BLaER1 (cell line): Measurements from ENCODE around the gene SPCS2.
"Not testable (repeated sequence)": the region's sequence is repeated elsewhere in the genome, so short reads cannot be mapped to it uniquely, and the experiment has no call there.

Source experiments
- H3K27ac ChIP-seq: shearing (Covaris generic); formaldehyde crosslinking; 2 replicates; pipeline ENCODE4 v1.8.1; 2022
- H3K27me3 ChIP-seq: shearing (Covaris generic); formaldehyde crosslinking; 2 replicates; pipeline ENCODE4 v1.8.1; 2022
- H3K36me3 ChIP-seq: shearing (Covaris generic); formaldehyde crosslinking; 2 replicates; pipeline ENCODE4 v1.8.1; 2022
- H3K4me1 ChIP-seq: shearing (Covaris generic); formaldehyde crosslinking; 2 replicates; pipeline ENCODE4 v1.8.1; 2022
- H3K4me2 ChIP-seq: shearing (Covaris generic); formaldehyde crosslinking; 2 replicates; pipeline ENCODE4 v1.8.1; 2022
- H3K4me3 ChIP-seq: shearing (Covaris generic); formaldehyde crosslinking; 2 replicates; pipeline ENCODE4 v1.8.1; 2022
- H3K9ac ChIP-seq: shearing (Covaris generic); formaldehyde crosslinking; 2 replicates; pipeline ENCODE4 v1.8.1; 2022
- H3K9me3 ChIP-seq: shearing (Covaris generic); formaldehyde crosslinking; 2 replicates; pipeline ENCODE4 v1.8.1; 2022
- H4K20me1 ChIP-seq: shearing (Covaris generic); formaldehyde crosslinking; 2 replicates; pipeline ENCODE4 v1.8.1; 2022
- Cebpa-rat ChIP-seq: shearing (Covaris generic); IDR thresholded peaks from 2 replicates; pipeline ENCODE4 v1.8.1; 2022

The SPCS2 gene

GRCh38 chr11:74957937-74958629 is 9.0 kb downstream of the SPCS2 start:
- H3K36me3 ChIP-seq, result peaks cover 69% of the 10 kb centered on the region
- H3K9ac ChIP-seq, result no peak overlapping the region
- H3K27me3 ChIP-seq, result no peaks in the 10 kb centered on the region
- no peak for TF ChIP-seq Cebpa-rat
- H4K20me1 ChIP-seq, result peaks cover 96% of the 10 kb centered on the region
- H3K9me3 ChIP-seq, result no peaks in the 10 kb centered on the region; the same call in 1 of the 2 replicates
- H3K4me3 ChIP-seq, result no peak overlapping the region
- no peak overlapping the region for H3K4me2 ChIP-seq
- H3K4me1 ChIP-seq, result peaks cover 33% of the 10 kb centered on the region
- no peak overlapping the region for H3K27ac ChIP-seq

- H3K9ac ChIP-seq, H3K27me3 ChIP-seq, H3K27ac ChIP-seq, H3K4me2 ChIP-seq, H3K4me3 ChIP-seq, H3K9me3 ChIP-seq: not testable (repeated sequence)
- Histone ChIP-seq H3K36me3 (peaks cover 76% of the 10 kb centered on the region), H3K4me1 (peaks cover 18% of the 10 kb centered on the region), H4K20me1 (peaks cover 96% of the 10 kb centered on the region)
Measured at GRCh38 chr11:74960128-74960527, 11.1 kb downstream of the SPCS2 start.

GRCh38 chr11:74966651-74967050 is 17.6 kb downstream of the SPCS2 start:
- peaks cover 88% of the 10 kb centered on the region for H3K36me3 ChIP-seq
- H3K9me3 ChIP-seq, result no peaks in the 10 kb centered on the region
- H3K4me3 ChIP-seq, result no peak overlapping the region
- no peaks in the 10 kb centered on the region for H3K27me3 ChIP-seq
- H3K27ac ChIP-seq, result no peak overlapping the region
- H3K9ac ChIP-seq, result no peak overlapping the region
- H4K20me1 ChIP-seq, result peaks cover 99% of the 10 kb centered on the region
- peaks cover 11% of the 10 kb centered on the region; the same call in 1 of the 2 replicates for H3K4me1 ChIP-seq
- H3K4me2 ChIP-seq, result no peak overlapping the region
- TF ChIP-seq Cebpa-rat, result no peak

- no peak for TF ChIP-seq Cebpa-rat
Measured at GRCh38 chr11:74970852-74971395, 21.9 kb downstream of the SPCS2 start.

GRCh38 chr11:74971424-74971823 is 22.4 kb downstream of the SPCS2 start:
- peaks cover 71% of the 10 kb centered on the region for H4K20me1 ChIP-seq
- H3K4me2 ChIP-seq, result no peak overlapping the region
- TF ChIP-seq Cebpa-rat, result no peak
- no peak overlapping the region for H3K9ac ChIP-seq
- H3K27ac ChIP-seq, result no peak overlapping the region
- H3K4me3 ChIP-seq, result no peak overlapping the region
- no peaks in the 10 kb centered on the region for H3K9me3 ChIP-seq
- no peaks in the 10 kb centered on the region for H3K4me1 ChIP-seq
- peaks cover 99% of the 10 kb centered on the region for H3K36me3 ChIP-seq
- no peaks in the 10 kb centered on the region for H3K27me3 ChIP-seq

More at GRCh38 chr11:74970852-74971395, 21.9 kb downstream of the SPCS2 start:
- Histone ChIP-seq H3K9ac (no peak overlapping the region), H3K36me3 (peaks cover 99% of the 10 kb centered on the region), H3K9me3 (no peaks in the 10 kb centered on the region), H3K4me1 (no peaks in the 10 kb centered on the region), H3K27ac (no peak overlapping the region), H3K27me3 (no peaks in the 10 kb centered on the region), H3K4me3 (no peak overlapping the region), H4K20me1 (peaks cover 71% of the 10 kb centered on the region), H3K4me2 (no peak overlapping the region)

- no peak for TF ChIP-seq Cebpa-rat
- Histone ChIP-seq H4K20me1 (peaks cover 17% of the 10 kb centered on the region), H3K9ac (no peak overlapping the region), H3K9me3 (no peaks in the 10 kb centered on the region), H3K4me2 (no peak overlapping the region), H3K36me3 (peaks cover 80% of the 10 kb centered on the region), H3K4me3 (no peak overlapping the region), H3K27ac (no peak overlapping the region), H3K4me1 (no peaks in the 10 kb centered on the region), H3K27me3 (no peaks in the 10 kb centered on the region)
Measured at GRCh38 chr11:74978041-74978440, 29.0 kb downstream of the SPCS2 start.

GRCh38 chr11:74980634-74981033 is 31.6 kb downstream of the SPCS2 start:
- TF ChIP-seq Cebpa-rat, result no peak
- Histone ChIP-seq H3K9me3 (no peaks in the 10 kb centered on the region), H3K27me3 (no peaks in the 10 kb centered on the region), H3K9ac (no peak overlapping the region), H3K4me1 (no peaks in the 10 kb centered on the region), H3K4me3 (no peak overlapping the region), H3K27ac (no peak overlapping the region), H3K4me2 (no peak overlapping the region), H3K36me3 (peaks cover 54% of the 10 kb centered on the region), H4K20me1 (peaks cover 9% of the 10 kb centered on the region; the same call in 1 of the 2 replicates)

- Histone ChIP-seq H3K27me3 (no peaks in the 10 kb centered on the region), H3K4me2 (no peak overlapping the region), H3K36me3 (peaks cover 43% of the 10 kb centered on the region), H3K9ac (no peak overlapping the region), H4K20me1 (no peaks in the 10 kb centered on the region), H3K9me3 (no peaks in the 10 kb centered on the region), H3K4me1 (no peaks in the 10 kb centered on the region), H3K27ac (no peak overlapping the region), H3K4me3 (no peak overlapping the region)
- TF ChIP-seq Cebpa-rat, result no peak
Measured at GRCh38 chr11:74981888-74982287, 32.8 kb downstream of the SPCS2 start.

- Histone ChIP-seq H4K20me1 (no peaks in the 10 kb centered on the region), H3K4me2 (no peak overlapping the region), H3K27ac (no peak overlapping the region)
Measured at GRCh38 chr11:74984070-74984469, 35.0 kb downstream of the SPCS2 start.

GRCh38 chr11:74984730-74985129 is 35.7 kb downstream of the SPCS2 start:
- no peak overlapping the region for H3K27ac ChIP-seq

More at GRCh38 chr11:74984070-74984469, 35.0 kb downstream of the SPCS2 start:
- TF ChIP-seq Cebpa-rat, result no peak
- Histone ChIP-seq H3K9ac (no peak overlapping the region), H3K4me3 (no peak overlapping the region), H3K4me1 (peaks cover 9% of the 10 kb centered on the region), H3K36me3 (peaks cover 27% of the 10 kb centered on the region), H3K27me3 (no peaks in the 10 kb centered on the region), H3K9me3 (no peaks in the 10 kb centered on the region)

More at GRCh38 chr11:74984730-74985129, 35.7 kb downstream of the SPCS2 start:
- Histone ChIP-seq H3K36me3 (peaks cover 21% of the 10 kb centered on the region), H3K4me1 (peaks cover 11% of the 10 kb centered on the region), H4K20me1 (no peaks in the 10 kb centered on the region), H3K4me2 (no peak overlapping the region), H3K9ac (no peak overlapping the region), H3K27me3 (no peaks in the 10 kb centered on the region), H3K4me3 (no peak overlapping the region), H3K9me3 (no peaks in the 10 kb centered on the region)
- no peak for TF ChIP-seq Cebpa-rat
